DOHH2 (cell line): ENCODE data around the gene ATP12A.

Experiments used
- EZH2phosphoT487 ChIP-seq: fragments of 200-600 bp; sonication (generic); IDR thresholded peaks from 2 replicates; pipeline ENCODE4 v1.6.1; 2017; ENCODE audit warnings: borderline replicate concordance, mild to moderate bottlenecking, antibody characterized with exemption, low read length, moderate library complexity, mixed read lengths
- TF ChIP-seq, protein P1 (sequence below): fragments of 200-600 bp; sonication (generic); IDR thresholded peaks from one replicate; pipeline ENCODE4 v1.5.1; 2014; ENCODE audit warnings: antibody characterized with exemption, mild to moderate bottlenecking, low read depth, low read length; ENCODE audit not compliant: poor library complexity, severe bottlenecking

DNA sequence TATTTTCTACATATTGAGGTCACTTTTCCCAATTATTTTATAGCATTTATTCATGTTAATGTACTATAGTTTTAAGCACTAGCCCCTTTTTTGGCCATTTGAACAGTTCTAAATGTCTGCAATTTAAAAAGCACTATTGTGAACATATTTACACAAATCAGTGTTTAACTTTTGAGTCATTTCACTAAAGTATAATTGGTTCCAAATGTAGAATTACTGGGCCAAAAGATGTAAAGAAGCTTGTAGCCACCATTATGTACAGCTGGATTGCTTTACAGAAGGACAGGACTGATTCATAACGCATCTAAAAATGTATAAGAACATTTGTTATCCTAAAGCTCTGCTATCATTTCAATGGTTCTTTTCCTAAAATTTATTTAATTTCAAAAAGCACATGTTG lies 16.6 kb upstream of the ATP12A start:
- TF ChIP-seq, protein P1, sequence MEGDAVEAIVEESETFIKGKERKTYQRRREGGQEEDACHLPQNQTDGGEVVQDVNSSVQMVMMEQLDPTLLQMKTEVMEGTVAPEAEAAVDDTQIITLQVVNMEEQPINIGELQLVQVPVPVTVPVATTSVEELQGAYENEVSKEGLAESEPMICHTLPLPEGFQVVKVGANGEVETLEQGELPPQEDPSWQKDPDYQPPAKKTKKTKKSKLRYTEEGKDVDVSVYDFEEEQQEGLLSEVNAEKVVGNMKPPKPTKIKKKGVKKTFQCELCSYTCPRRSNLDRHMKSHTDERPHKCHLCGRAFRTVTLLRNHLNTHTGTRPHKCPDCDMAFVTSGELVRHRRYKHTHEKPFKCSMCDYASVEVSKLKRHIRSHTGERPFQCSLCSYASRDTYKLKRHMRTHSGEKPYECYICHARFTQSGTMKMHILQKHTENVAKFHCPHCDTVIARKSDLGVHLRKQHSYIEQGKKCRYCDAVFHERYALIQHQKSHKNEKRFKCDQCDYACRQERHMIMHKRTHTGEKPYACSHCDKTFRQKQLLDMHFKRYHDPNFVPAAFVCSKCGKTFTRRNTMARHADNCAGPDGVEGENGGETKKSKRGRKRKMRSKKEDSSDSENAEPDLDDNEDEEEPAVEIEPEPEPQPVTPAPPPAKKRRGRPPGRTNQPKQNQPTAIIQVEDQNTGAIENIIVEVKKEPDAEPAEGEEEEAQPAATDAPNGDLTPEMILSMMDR = no peak
- TF ChIP-seq EZH2phosphoT487 = no peak
